CD4-positive, alpha-beta T cell treated with Interleukin-1 beta for 1 hour (primary cell): Measurements from ENCODE around the gene ELOVL2.
"Not testable (repeated sequence)": the region's sequence is repeated elsewhere in the genome, so short reads cannot be mapped to it uniquely, and the experiment has no call there.

ENCODE experiments used
- DNase-seq, 2 donors: peaks; one replicate each; pipeline ENCODE4 v3.0.0-alpha.2; 2020 to 2022

The ELOVL2 gene

DNA sequence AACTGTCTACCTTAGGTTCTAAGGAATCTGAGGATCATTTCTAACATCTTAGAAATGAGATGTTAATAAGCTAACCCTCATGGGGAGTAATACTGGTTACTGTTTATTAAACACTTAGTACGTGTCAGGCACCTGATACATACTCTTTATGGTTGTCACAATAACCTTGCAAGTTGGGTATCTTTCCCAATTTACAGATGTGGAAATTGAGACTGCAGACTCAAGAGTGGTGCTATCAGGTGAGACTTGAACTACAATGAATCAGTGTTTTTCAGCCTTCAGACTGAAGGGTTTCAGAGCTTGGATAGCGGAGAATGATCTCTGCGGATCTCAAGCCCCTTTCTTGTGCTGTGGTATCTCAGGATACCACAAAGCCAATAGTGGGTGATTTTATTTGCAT, 27.0 kb downstream of the ELOVL2 start:
- no peak for DNase-seq

DNA sequence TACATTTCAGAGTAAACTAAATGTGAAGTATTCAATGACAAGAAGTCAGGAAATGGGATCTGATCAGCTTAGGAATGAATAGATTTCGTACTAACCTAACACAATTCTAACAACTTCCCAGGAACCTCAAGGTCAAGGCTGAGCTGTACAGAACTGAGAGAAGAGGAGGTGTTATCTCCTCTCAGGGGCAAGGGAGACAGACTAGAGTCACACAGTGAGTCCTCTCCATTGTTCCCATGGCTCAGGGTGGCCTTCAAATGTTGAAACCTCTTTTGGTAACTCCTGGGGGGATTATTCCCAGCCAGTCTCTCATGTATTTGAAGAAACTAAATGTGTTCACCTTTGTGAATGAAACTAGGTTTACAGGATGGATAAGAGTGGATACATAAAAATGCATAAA, 27.7 kb downstream of the ELOVL2 start:
- no peak for DNase-seq

DNA sequence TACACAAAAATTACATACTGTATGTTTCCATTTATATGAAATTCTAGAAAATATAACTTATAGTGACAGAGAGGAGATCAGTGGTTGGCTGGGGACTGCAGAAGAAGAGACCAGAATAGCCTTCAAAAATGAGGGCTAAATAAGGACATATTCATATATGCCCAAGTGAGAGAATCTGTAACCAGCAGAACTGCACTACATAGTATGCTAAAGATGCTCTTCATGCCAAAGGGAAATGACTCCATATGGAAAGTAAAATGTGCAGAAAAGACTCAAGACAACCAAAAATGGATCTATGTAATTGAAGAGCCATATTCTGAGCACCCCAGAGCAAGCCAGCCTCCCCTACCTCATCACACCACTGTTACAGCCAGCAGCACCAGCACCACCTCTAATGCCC, 29.0 kb downstream of the ELOVL2 start:
- DNase-seq: no peak

DNA sequence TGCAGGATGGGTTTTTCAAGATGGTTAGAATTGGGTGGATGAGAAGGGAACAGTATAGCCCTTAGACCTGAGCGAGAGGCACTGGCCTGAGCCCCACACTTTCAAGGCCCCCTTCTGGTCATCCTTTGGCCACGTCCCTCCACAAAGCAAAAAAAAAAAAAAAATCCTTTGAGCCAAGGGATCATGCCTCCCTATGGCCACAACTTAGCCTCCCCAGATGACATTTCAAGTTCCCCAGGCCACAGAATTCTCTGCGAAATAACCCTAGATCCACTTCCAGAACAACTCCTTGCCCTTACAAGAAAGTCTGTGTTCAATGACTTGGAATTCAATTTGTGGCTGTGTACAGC, 30.4 kb downstream of the ELOVL2 start:
- DNase-seq: no peak

DNA sequence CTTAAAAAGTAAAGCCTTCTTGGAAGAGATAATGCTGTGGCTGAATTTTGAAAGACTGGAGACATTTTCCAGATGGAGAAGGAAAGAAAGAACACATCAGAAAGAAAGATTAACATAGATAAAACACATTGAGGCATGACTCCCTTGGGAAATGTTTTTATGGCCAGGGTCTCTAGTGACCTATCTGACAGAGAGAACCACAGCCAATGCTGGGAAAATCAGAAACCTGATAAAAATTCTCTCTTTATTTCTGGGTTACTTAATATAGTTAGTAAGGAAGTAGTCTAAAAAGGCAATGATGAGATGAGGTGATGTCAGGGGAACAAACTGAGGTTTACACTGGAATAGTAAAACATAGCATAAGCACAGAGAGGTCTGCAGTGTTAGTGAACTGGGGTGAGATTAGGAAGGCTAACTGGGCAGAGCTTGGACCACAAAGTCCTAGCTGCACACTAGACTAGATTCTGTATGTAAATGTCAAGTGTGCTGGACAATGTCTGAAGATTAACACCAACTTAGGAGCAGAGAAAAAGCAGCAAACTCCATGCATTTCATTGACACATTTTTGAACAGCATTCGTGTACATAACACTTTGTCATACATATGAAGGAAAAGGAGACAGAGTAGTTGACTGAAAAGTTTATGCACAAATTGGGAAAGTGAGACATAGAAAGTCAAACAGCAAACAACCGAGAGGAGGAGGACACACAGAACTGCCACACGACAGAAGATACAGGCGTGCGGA, 31.0 kb downstream of the ELOVL2 start:
- no peak for DNase-seq

- no peak for DNase-seq
Measured at GRCh38 chr6:11012295-11012754, 31.8 kb downstream of the ELOVL2 start.

DNA sequence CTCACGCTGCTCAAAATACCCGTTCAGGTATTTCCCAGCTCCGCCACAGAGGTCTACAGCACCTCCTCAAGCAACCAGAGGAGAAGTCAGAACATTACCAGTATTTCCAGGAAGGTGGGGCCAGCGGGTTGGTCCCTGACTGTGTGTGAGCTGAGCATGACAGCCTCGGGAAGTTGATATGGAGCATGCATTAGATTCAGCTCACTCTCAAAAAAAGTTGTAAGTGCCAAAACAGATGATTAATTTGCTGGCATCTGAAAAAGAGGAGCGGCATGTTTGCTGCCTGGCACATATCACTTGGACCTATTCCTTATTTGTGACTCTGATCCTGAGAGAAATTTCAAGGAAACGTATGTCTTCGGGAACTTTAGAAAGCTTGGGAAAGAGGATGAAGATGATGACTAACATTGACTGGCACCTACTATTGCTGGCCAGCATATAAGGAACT, 32.3 kb downstream of the ELOVL2 start:
- no peak for DNase-seq

DNA sequence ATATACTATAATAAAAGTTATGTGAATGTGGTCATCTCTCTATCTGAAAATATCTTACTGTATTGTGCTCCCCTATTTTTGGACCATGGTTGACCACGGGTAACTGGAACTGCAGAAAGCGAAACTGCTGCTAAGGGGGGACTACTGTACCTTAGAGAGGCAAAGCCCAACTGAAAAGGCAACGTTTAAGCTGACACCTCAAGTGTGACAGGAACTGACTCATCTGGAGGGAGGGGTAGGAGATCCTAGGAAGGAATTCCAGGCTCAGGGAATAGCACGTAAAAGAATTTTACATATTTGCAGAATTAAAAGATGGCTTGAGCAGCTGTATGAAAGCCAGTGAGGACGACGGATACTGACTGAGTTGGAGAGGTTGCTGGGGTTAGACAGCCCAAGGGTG, 34.8 kb downstream of the ELOVL2 start:
- no peak for DNase-seq

DNA sequence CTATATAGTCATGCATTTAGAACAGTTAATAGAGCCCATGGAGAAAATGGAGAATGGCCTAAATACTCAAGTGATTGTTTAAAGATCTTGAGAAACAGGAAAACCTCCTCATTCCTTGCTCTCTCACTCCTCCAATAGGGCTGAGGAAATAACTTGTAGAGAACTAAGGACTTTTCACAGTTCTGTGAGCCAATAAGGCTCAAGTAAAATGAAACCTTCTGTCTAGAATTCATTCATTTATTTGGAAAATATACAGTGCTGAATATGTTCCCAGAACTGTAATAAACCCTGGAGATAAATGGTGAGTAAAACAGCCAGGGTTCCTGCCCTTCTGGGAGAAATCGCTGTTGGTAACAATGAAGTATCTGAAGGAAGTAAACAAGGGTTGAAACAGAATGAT, 35.3 kb downstream of the ELOVL2 start:
- DNase-seq: no peak

DNA sequence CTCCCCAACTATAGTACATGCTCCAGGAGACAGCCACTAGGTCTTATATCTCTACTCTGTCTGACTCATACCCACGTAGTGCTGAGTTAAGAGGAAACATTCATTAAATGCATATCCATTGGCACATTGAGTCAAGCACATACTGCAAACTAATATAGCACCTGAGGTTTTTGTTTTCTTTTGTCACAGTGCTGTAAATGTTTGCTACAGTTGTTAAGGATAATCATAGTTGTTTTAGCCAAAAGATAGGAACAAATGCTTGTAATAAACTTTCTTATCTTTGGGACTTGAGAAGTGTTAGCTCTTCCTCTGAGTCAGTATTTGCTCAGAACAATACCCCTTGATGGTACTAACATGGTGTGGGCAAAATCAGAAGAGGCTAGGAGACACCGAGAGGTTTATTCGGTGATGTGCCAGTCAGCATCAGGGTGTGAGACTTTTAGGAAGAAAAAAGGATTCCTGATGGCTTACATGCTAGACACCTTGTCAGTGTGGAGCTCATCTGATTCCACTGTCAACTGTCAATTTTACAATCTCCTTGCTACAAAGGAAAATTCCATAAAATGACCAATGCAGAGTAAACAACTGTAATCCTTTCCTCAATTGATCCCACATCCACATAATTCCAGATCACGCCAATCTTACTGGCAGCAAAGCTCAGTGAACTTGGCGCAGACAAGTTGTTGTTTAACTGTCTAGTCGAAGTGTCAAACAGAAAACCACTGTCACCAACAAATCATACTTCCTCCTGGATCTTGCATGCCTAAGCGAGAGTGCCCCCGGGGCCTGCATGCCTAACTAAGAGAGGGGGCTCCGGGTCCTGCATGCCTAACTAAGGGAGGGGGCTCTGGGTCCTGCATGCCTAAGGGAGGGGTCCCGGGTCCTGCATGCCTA, 36.1 kb downstream of the ELOVL2 start:
- no peak for DNase-seq

- no peak for DNase-seq
Measured at GRCh38 chr6:11006061-11006460, 38.0 kb downstream of the ELOVL2 start.

GRCh38 chr6:11003297-11003696, 40.8 kb downstream of the ELOVL2 start:
- DNase-seq: not testable (repeated sequence)

DNA sequence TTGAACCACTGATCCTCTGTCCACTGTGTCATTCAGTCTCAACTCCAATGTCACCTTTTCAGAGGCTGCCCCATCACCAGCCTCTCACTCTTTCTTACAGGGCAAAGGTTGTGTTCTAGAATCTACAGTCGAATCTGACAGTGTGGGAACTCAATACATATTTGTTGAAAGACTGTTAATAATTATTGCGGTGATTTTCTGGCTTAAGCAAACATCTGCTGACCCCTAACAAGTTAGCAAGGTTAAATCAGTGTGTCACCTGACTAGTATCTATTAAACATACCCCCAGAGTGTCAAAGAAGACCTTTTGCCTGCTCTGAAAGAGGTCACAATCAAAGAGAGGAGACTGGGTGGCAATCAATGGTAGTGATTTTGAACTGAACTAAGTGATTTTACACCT, 41.9 kb downstream of the ELOVL2 start:
- no peak for DNase-seq

GRCh38 chr6:10999994-11000393, 44.1 kb downstream of the ELOVL2 start:
- no peak for DNase-seq

GRCh38 chr6:10995114-10995707, 48.9 kb downstream of the ELOVL2 start:
- no peak for DNase-seq

GRCh38 chr6:10993896-10994295, 50.2 kb downstream of the ELOVL2 start:
- DNase-seq: no peak

- no peak for DNase-seq
Measured at GRCh38 chr6:10991115-10991514, 53.0 kb downstream of the ELOVL2 start.

DNA sequence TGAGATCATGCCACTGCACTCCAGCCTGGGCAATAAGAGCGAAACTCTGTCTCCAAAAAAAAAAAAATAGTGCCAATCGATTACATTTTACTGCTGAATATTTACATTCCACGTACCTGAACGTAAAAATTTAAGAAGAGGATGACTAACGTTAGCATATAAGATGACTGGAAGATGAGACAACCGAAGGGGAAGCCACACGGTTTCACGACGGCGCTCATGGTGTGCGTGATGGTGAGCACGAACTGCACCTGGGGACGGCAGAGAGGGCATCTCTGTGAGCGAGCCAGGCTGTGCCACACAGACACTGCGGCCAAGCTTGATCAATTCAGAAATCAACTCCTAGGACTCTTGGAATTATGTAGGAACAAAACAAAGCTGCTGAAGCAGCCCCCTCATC, 54.5 kb downstream of the ELOVL2 start:
- no peak for DNase-seq

GRCh38 chr6:10984959-10985358, 59.1 kb downstream of the ELOVL2 start:
- DNase-seq: not testable (repeated sequence)

- no peak for DNase-seq
Measured at GRCh38 chr6:10981409-10981808, 62.7 kb downstream of the ELOVL2 start.

GRCh38 chr6:10979603-10980002, 64.5 kb downstream of the ELOVL2 start:
- DNase-seq: no peak

DNA sequence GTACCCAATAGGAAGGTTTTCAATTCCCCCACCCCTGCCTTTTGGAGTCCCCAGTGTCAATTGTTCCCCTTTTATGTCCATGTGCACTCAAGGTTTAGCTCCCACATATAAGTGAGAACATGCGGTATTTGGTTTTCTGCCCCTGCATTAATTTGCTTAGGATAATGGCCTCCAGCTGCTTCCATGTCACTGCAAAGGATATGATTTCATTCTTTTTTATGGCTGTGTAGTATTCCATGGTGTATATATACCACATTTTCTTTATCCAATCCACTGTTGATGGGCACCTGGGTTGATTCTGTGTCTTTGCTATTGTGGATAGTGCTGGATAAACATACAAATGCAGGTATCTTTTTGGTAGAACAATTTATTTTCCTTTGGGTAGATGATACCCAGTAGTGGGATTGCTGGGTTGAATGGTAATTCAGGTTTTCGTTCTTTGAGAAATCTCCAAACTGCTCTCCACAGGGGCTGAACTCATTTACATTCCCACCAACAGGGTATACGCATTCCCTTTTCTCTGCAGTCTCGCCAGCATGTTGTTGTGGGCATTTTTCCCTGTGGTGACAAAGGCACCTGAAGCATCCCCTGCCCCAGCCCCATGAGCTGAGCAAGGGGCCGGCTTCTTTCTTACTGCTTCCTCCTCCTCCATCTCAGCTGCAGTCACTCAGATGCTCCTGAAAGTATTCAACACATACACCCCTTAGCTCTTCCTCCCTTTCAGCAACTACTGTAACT, 66.7 kb downstream of the ELOVL2 start:
- DNase-seq: no peak

DNA sequence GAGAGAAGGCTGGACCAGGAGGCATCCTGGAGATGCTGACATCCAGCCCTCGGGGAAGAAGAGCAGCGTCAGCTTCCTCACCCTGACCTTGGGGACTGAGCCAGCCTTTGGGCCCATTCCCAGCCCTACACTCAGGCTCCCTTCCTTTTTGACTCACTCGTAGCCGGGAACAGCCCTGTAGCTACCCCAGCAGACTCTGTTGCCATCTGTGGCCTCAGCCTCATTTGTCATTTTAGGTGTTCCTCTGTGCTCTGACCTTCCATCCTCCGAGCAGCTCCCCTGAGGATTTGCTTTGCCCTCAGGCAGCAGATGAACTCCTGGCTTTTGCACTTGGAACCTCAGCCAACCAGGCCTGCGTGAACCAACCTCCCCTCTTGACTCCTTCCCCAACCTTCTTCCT, 67.5 kb downstream of the ELOVL2 start:
- DNase-seq: no peak
